Large intestine (tissue), 3 donors: ENCODE measurements around the gene SLC45A1. TPM values are rescaled to one million over a fixed set of nuclear protein-coding genes. Genes with fewer than 3 reads are reported as not detected.
"Not testable (repeated sequence)": the region's sequence is repeated elsewhere in the genome, so short reads cannot be mapped to it uniquely, and the experiment has no call there.

ENCODE experiments used
- DNase-seq, 2 donors: peaks; one replicate each; pipeline versions ENCODE4 v3.0.0 to v3.0.0-alpha.2; 2013
- H3K27ac ChIP-seq: one replicate; pipeline ENCODE4 v1.5.1; 2013; ENCODE audit warnings: low read length
- H3K27me3 ChIP-seq: 2 replicates; pipeline ENCODE4 v1.6.1; 2013; ENCODE audit warnings: low read length; ENCODE audit not compliant: control insufficient read depth, insufficient read depth
- H3K36me3 ChIP-seq: 2 replicates; pipeline ENCODE4 v1.6.1; 2013; ENCODE audit warnings: low read length; ENCODE audit not compliant: control insufficient read depth, insufficient read depth
- H3K4me1 ChIP-seq: one replicate; pipeline ENCODE4 v1.6.1; 2013; ENCODE audit warnings: low read length; ENCODE audit not compliant: control insufficient read depth, insufficient read depth
- H3K4me3 ChIP-seq: one replicate; pipeline ENCODE4 v1.5.1; 2013; ENCODE audit warnings: low read length
- H3K9me3 ChIP-seq: one replicate; pipeline ENCODE4 v1.6.1; 2013; ENCODE audit warnings: mild to moderate bottlenecking, low read depth, low read length, moderate library complexity; ENCODE audit not compliant: control insufficient read depth
- WGBS: methylation state at CpG from one replicate; pipeline ENCODE4 v1.1.5; 2013; ENCODE audit warnings: low lambda C conversion rate; ENCODE audit not compliant: insufficient coverage; 5-methylcytosine and 5-hydroxymethylcytosine counted together
- polyA plus RNA-seq: library from polyadenylated mRNA; unstranded; fragments of 120-200 nt; gene quantifications from one replicate; pipeline ENCODE4 v1.2.1, GENCODE V29; 2013

The SLC45A1 gene
- polyA plus RNA-seq, 1 donor, result 2.0 TPM

DNA sequence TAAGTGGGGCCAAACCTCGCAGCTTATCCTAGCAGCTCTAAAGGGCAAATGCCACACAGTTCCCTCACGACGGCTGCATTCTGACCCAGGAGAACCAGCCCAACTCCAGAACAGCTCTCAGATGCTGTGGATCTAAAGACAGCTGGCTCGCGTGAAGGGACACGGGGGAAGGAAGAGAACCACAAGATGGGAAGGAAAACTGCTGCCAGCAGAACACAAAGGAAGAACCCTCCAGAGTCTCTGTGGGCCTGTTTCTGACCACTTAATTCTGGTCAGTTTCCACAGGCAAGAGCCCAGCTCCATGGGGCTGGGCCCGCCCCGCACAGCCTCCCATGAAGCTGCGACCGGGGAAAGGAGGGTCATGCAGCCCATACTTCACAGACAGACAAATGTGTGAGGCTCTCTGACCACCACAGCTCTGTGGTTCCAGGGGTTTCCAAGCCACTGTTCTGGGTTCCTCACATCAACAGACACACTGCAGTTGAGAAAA is 61.1 kb downstream of the SLC45A1 start:
- Histone ChIP-seq H3K27ac (no peak overlapping the region), H3K4me1 (peaks cover 13% of the 10 kb centered on the region), H3K9me3 (no peaks in the 10 kb centered on the region), H3K4me3 (no peak overlapping the region), H3K36me3 (peaks cover 41% of the 10 kb centered on the region), H3K27me3 (no peaks in the 10 kb centered on the region)
- WGBS, result no CpG with 5 or more reads among the region's 10 CpGs
- no peak for DNase-seq

DNA sequence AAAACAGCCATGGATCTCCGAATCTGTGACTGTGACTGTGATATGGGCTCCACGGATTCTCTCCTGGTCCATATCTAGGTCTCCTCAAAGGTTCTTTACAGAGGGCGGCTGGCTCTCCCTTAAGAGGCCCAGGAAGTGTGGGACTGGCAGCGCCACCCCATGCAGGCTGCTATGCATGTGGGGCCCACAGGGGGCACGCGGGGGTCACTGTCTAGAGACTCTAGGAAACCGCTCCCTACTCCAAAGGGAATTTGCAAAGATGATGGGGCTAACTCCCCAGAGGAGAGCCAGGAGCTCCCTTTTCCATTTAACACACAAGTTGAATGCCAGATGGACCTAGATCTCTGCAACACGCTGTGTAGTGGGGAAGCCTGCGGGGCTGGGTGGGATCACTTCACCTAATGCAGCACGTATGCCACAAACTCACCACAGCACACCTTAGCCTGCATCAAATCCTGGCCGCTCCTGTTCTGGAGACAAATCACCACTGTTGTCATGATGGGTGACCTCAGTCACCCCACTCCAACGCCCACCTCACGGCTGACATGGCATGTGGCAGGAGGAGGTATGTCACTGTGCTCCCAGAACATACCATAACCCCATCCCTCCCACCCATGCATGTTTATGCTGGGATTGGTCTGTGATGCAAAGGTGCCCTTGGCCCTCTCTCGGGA is 61.7 kb downstream of the SLC45A1 start:
- H3K4me1 ChIP-seq, result peaks cover 8% of the 10 kb centered on the region
- no peak overlapping the region for H3K27ac ChIP-seq
- H3K9me3 ChIP-seq, result no peaks in the 10 kb centered on the region
- no peak overlapping the region for H3K4me3 ChIP-seq
- no CpG with 5 or more reads among the region's 14 CpGs for WGBS
- peaks cover 46% of the 10 kb centered on the region for H3K36me3 ChIP-seq
- H3K27me3 ChIP-seq, result no peaks in the 10 kb centered on the region
- DNase-seq, result no peak

DNA sequence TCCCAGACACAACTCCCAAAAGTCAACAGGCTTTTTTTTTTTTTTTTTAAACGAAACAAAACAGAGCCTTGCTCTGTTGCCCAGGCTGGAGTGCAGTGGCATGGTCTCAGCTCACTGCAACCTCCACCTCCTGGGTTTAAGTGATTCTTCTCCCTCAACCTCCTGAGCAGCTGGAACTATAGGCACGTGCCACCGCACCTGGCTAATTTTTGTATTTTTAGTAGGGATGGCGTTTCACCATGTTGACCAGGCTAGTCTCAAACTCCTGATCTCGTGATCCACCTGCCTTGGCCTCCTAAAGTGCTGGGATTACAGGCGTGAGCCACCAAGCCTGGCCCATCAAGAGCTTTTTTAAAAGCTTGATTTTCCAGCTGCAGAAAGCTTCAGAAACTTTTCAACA is 62.4 kb downstream of the SLC45A1 start:
- not testable (repeated sequence) for H3K4me3 ChIP-seq, H3K27ac ChIP-seq, H3K4me1 ChIP-seq, H3K9me3 ChIP-seq, H3K27me3 ChIP-seq, DNase-seq
- WGBS, result no CpG with 5 or more reads among the region's 6 CpGs
- peaks cover 52% of the 10 kb centered on the region for H3K36me3 ChIP-seq

DNA sequence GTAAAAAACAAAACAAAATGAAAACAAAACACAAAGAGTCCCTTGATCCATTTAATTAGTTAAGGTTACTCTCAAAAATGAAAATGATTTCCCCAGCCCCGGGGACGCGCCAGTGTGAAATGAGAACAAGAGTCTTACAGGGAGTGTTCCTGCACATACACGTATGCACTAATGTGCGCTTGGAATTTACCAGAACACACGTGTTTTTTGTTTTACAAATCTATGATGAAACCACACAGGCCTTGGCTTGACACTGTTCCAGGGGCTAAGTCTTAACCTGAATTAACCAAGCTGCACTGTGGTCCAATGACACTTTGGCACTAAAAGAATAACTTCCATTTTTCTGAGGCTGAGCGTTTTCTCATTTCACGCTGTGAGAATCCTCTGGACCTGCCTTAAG is 63.7 kb downstream of the SLC45A1 start:
- no peaks in the 10 kb centered on the region for H3K27me3 ChIP-seq
- peaks cover 47% of the 10 kb centered on the region for H3K36me3 ChIP-seq
- no peaks in the 10 kb centered on the region for H3K9me3 ChIP-seq
- 97% methylated on average over 5 of the region's 8 CpGs for WGBS
- no peak overlapping the region for H3K4me3 ChIP-seq
- no peak overlapping the region for H3K27ac ChIP-seq
- DNase-seq, result no peak
- H3K4me1 ChIP-seq, result peaks cover 8% of the 10 kb centered on the region

DNA sequence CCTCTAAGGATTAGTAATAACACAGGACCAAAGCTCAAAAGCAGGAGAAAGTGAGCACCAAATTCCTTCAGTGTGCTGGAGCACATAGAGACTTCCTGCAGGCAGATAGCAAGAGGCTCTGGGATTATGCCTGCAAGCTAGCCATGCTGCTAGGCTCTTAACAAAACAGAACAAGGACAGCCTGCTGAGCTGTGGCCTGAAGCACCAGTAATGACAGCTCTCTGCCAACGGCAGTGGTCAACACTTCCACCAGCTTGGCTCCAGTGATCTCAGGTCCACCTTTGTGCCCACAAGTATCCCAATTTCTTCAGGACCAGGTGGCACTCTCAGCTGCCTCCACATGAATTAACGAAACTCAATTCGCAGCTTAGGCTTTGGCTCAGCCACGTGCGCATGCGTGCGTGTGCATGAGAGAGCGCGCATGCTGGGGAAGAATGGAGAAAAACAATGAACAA is 64.2 kb downstream of the SLC45A1 start:
- no peak for DNase-seq
- H3K27ac ChIP-seq, result no peak overlapping the region
- H3K4me1 ChIP-seq, result peaks cover 8% of the 10 kb centered on the region
- no peaks in the 10 kb centered on the region for H3K27me3 ChIP-seq
- WGBS, result 96% methylated on average over 5 of the region's 9 CpGs
- no peak overlapping the region for H3K4me3 ChIP-seq
- peaks cover 47% of the 10 kb centered on the region for H3K36me3 ChIP-seq
- no peaks in the 10 kb centered on the region for H3K9me3 ChIP-seq

DNA sequence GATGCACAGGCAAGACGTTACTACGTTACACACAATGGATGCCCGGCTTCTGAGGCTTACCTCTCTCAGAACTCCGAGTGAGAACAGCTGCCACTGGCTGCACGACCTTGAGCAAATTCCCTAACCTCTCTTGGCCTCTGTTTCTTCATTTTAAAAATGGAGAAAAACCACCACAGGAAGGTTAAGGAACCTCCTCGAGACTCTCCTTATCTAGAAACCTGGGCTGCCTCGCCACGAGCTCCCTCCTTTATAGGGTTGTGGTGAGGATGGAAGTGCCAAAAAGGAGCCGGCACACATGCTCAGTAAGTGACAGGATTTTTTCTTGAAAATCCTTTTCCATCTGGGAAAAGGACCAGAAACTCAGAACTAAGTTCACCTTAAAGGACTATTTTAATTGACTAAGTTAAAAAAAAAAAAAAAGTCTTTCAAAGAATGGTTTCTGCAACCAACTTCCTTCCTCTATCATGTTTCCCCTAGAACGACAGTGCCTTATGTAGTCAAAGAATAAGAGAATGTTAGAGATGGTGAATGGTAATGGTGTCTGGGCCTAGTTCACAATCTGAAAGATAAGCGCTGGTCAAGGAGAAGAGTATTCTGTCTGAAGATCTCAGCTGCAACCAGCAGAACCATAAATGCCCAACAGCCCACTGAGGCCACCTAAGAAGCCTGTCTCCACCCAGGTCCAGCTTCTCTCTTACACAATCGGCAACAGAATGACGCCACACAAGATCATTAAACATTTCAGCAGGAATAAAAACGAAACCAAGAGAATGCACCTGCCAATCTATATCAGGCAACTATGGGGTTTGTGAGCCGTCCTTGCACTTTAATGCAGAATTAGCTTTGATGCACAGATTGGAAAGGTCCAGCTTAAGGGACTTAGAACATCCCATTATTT is 64.9 kb downstream of the SLC45A1 start:
- peak overlapping the region; percentile 9 for H3K27ac ChIP-seq
- peaks cover 14% of the 10 kb centered on the region for H3K4me1 ChIP-seq
- no CpG with 5 or more reads among the region's 15 CpGs for WGBS
- H3K36me3 ChIP-seq, result peaks cover 43% of the 10 kb centered on the region
- no peaks in the 10 kb centered on the region for H3K9me3 ChIP-seq
- no peak overlapping the region for H3K4me3 ChIP-seq
- no peak for DNase-seq
- H3K27me3 ChIP-seq, result no peaks in the 10 kb centered on the region

DNA sequence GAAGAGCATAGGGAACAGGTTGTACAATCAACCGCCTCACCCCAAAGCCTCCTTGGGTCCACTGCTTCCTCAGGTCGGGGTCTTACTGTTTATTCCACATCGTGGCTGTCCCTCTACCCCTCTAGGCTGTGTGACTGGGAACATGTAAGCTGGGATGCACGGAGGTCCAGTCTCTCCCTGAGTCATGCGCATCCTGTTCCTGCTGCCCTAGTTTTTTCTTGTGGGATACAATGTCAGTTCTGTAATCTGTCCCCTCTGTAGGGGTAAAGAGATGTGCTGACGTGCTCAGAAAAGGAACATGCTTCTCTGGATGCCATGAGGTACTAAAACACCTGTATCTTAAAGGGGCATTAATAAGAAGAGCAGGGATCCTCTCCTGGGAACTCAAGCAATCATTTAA is 66.2 kb downstream of the SLC45A1 start:
- Histone ChIP-seq H3K27me3 (no peaks in the 10 kb centered on the region), H3K4me1 (peaks cover 14% of the 10 kb centered on the region), H3K4me3 (no peak overlapping the region), H3K9me3 (no peaks in the 10 kb centered on the region), H3K36me3 (peaks cover 40% of the 10 kb centered on the region), H3K27ac (no peak overlapping the region)
- no peak for DNase-seq
- WGBS, result 60% methylated on average over 1 of the region's 6 CpGs

DNA sequence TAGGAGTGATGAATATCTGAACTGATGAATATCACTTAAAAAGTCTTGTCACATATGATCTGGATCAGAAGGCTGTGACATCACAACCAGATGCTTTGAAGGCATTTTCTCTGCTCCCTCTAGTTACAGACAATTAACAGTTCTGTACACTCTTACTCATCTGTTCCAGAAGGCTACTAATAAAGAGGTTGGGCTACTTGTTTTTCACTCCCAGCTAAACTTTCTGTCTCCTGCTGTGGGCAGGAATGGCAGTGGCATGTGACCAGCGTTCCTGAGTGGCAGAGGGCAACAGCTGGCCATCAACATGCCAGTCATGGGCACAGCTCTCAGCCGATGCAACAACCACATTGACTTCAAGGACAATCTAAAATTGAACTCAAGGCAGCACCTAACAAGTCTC is 66.7 kb downstream of the SLC45A1 start:
- H3K4me3 ChIP-seq, result no peak overlapping the region
- no peaks in the 10 kb centered on the region for H3K27me3 ChIP-seq
- H3K27ac ChIP-seq, result no peak overlapping the region
- no peaks in the 10 kb centered on the region for H3K9me3 ChIP-seq
- no peak for DNase-seq
- no CpG with 5 or more reads among the region's 2 CpGs for WGBS
- H3K36me3 ChIP-seq, result peaks cover 45% of the 10 kb centered on the region
- peaks cover 10% of the 10 kb centered on the region for H3K4me1 ChIP-seq

DNA sequence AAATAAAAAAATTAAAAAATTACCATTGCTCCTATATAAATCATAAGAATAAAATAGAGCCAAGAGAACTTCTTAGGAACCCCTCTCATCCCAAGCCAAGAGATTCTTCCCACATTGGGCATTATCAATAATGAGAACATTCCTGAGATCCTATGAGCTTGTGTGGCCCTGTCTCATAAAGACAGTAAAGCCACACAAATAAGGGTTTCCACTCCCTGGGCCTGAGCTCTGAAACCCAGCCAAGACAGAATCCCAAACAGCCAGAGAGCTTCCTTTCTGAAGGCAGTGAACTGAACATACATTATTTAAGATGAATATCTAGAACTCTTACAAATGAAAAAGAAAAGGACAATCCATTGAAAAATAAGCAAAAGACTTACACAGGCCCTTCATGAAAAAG is 68.3 kb downstream of the SLC45A1 start:
- no peaks in the 10 kb centered on the region for H3K27me3 ChIP-seq
- no peak overlapping the region for H3K4me3 ChIP-seq
- peaks cover 9% of the 10 kb centered on the region for H3K4me1 ChIP-seq
- DNase-seq, result no peak
- peaks cover 46% of the 10 kb centered on the region for H3K36me3 ChIP-seq
- H3K27ac ChIP-seq, result no peak overlapping the region
- H3K9me3 ChIP-seq, result no peaks in the 10 kb centered on the region

DNA sequence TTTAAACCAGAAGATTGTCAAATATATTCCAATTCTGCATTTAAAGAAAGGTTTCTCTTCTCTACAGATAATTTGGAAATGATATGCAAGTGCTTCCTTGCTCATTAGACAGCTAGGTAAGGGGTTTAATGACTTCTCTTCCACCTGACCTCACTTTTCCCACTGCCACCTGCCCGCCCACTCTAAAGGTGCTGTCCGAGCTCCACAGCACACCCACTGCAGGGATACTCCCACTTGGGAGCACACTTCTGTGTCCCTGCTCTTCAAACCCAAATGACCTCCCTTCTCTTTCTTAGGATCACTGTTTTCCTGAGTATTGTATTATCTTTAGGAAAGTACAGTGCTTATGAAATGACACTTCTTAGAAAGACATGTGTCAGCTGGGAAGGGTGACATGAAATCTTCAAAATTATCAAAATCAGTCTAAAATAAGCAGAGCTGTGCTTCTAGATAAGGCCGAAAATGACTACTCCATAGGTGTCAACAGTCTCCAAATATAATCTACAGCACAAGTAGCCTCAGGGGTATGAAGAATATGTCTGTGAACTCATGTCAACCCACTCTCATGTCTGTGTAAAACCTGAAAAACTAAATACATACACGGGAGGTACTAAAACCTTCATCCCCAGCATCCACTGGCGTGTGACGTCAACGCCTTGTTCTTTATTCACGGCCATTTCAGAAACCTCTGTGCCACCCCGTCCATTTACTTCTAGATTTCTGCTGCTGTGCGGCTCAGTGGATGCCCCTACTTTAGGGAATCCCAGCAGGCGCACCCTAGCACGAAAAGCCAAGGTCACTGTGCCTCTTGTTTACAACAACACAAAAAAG is 71.0 kb downstream of the SLC45A1 start:
- DNase-seq, result no peak
- H3K36me3 ChIP-seq, result peaks cover 45% of the 10 kb centered on the region
- H3K27ac ChIP-seq, result no peak overlapping the region
- no peaks in the 10 kb centered on the region for H3K27me3 ChIP-seq
- H3K4me1 ChIP-seq, result peaks cover 11% of the 10 kb centered on the region
- no peak overlapping the region for H3K4me3 ChIP-seq
- WGBS, result no CpG with 5 or more reads among the region's 12 CpGs
- H3K9me3 ChIP-seq, result no peaks in the 10 kb centered on the region
